Epithelial cell of prostate (primary cell): ENCODE results near the gene ALDH1L2.

Experiments
- DNase-seq: peaks from one replicate; pipeline ENCODE4 v3.0.0-alpha.2; 2011; ENCODE audit warnings: low read depth, low spot score
- H3K27ac ChIP-seq: fragments of 450-650 bp; 2 replicates; pipeline ENCODE4 v1.5.1; 2017; ENCODE audit warnings: mild to moderate bottlenecking

Gene ALDH1L2

DNA sequence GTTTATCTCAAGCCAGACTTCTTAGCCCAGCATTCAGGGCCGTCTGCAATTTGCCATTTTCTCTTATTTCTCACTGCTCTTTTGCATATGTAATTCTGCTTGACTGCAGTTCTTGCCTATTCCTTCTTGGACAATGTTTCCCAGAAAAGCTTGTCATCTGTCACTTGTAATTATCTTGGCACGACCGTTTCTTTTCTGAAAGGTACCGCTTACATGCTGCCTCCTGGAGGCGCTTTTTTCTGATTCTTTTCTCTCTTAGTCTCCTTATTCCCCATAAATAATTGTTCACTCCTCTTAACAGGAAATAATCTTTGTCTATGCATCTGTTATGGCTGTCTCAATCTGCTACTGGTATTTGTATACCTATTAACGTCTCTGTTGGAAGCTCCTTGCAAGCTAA lies 1.2 kb upstream of the ALDH1L2 start:
- DNase-seq, result no peak
- H3K27ac ChIP-seq, result no peak overlapping the region

DNA sequence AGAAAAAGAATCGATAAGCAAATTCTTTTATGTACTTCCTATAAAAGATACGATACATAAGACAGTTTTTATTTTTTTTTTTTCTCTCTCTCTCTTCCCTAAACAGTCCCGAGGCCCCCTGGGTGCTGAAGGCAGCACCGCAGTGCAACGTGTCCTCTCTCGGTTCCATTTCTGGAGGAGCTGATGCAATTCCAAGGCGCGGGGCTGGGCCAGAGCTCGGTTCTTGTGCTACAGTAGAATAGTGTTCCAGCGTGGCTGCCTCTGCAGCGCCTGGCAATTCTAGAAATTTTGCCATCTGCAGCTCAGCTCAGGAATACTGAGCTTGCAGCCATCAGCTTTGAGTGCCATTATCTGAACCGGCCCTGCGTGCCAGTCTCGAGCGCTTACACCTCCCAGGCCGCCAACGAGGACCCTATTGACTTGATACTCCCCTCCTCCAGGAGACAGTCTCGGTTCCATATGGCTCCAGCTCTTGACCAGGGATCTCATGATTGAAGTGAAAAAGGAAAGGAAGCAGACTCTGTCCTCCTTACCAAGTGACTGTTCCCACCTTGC lies 630 bp downstream of the ALDH1L2 start:
- DNase-seq, result no peak
- H3K27ac ChIP-seq, result peak overlapping the region; percentile 49

DNA sequence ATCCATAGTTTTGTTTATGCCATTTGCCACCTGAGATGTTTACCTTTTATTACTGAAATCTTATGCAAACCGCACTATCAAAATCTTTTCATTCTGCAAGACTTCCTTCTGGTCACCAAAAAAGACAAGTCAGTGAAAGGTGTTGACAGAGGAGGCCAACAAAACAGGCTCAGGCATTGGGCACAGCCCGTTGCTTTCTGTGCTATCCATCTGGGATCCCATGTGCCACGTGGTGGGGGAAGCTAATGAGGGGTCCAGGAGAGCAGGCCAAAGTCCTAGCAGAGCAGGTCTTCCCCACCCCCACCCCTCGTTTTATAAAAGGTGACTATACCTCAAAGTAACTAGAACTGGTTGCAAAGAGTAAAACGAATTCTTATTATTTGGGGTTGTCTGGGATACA lies 1.2 kb downstream of the ALDH1L2 start:
- peak overlapping the region; percentile 49 for H3K27ac ChIP-seq
- DNase-seq, result no peak

DNA sequence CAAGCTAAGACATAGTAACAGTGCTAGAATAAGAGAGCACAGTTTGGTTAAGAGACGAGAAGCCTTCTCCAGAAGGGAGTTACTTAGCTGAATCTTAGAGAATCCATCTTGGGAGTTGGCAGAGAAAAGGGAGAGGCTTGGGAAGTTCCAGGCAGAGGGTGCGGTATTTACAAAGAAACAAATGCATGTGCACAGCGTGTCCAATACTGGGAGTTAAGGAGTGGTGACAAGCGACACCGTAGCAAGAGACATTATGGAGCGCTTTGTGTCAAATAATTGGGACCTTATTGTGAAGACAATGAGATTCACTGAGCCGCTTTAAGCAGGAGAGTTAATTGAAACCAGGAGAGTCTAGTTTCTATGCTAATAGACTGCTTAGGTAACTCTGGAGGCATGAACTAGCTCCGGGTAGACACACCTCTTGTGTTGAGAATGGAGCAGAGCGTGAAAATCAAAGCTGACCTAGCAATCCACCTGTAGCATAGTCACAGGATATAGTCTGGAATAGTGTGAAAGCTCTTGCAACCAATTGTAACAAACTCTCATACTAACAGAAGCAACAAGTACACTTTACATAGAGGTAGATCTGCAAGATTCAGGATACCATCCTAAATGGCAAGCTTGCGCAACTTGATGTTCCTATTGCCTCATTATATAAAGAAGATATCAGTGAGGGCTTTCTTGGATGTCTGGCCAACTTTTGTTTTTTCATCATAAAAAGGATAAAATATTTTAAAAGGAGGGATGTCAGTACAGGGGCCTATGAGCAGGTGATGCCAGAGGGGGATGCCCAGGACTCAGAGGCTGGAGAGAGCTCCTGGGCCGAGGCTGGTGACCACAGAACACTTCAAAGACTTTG lies 5.3 kb downstream of the ALDH1L2 start:
- H3K27ac ChIP-seq, result no peak overlapping the region
- no peak for DNase-seq

DNA sequence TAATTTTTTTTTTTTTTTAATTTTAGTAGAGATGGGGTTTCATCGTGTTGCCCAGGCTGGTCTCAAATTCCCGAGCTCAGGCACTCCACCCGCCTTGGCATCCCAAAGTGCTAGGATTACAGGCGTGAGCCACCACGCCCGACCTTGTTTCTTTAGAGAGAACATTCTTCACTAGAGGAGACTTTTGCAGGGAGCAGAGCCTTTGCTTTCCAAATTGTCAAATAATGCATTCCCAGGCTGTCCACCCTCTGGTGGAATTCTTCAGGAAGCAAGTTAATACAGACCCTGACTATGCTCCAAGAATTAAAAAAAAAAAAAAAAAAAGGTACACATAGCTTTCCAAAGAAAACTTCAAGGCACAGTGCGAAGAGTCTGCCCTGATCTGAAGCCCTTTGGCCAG lies 6.8 kb downstream of the ALDH1L2 start:
- H3K27ac ChIP-seq, result no peak overlapping the region
- no peak for DNase-seq

DNA sequence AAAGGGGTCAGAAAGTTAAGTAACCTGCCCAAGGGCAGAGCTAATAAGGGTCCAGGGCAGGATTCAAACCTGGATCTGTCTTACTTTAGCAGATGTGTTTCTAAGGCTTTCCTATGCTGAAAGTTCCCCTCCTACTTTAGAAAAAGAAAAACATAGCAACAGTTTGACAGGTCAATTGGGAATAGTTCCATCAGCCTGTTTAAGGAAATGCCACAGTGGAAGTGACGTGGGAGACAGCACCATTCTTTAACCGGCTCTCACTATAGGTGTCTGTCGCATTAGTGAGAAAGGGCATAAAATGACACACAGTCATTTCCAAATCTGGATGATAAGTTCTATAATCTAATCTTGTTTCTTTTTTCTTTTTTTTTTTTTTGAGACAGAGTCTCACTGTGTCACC lies 7.3 kb downstream of the ALDH1L2 start:
- H3K27ac ChIP-seq, result no peak overlapping the region
- no peak for DNase-seq

DNA sequence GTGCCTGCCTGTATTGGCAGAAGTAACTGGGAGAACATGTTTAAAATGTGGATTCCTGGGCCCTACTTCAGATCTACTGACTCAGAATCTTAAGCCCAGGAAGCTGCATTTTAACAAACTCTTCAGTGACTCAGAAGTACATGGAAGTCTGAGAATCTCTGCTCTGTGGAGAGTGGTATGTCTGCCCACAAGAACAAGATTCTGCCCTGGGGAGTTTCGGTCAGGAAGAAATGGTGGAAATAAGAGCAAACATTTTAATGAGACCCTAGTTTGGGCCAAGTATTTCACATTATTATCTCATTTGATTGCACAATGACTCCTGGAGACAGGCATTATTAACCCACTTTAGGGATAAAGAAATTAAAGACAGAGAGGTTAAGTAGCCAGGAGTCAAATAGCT lies 8.2 kb downstream of the ALDH1L2 start:
- H3K27ac ChIP-seq, result peak overlapping the region; percentile 10
- DNase-seq, result peak; percentile 37

DNA sequence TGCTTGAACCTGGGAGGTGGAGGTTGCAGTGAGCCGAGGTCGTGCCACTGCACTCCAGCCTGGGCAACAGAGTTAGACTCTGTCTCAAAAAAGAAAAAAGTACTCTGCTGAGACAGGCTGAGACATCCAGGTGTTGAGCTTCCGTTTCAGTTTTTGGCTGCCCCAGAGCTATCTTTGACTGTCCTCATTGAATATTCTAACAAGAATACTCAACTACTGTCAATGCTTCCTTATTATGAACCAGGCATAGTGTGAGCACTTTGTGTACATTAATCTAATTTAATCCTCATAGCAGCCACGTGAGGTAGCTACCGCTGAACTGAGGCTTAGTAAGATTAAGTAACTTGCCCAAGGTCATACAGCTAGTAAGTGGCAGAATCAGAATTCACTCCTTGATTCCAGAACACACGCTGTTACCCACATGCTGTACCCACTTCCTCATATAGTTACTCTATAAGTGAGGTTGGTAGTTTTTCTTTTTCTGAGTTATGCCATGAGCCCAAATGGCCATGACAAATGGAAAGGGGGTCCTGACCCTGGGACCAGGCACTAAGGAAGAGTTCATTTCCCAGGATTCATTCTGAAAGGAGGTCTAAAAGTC lies 11.3 kb downstream of the ALDH1L2 start:
- no peak overlapping the region for H3K27ac ChIP-seq
- no peak for DNase-seq

DNA sequence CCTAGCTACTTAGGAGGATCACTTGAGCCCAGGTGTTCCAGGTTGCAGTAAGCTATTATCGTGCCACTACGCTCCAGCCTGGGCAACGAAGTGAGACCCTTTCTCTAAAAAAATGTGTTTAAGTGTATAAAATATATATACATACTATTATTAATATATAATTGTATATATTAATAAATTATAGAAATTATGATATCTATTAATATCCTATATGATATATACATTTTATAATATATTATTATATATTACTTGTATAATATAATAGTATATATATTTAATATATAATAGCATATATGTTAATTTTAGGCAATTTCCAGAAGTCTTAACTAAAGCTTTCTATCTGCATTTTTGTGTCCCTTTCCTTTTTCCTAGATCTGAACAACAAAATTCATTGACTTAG lies 12.3 kb downstream of the ALDH1L2 start:
- no peak overlapping the region for H3K27ac ChIP-seq
- DNase-seq, result no peak

DNA sequence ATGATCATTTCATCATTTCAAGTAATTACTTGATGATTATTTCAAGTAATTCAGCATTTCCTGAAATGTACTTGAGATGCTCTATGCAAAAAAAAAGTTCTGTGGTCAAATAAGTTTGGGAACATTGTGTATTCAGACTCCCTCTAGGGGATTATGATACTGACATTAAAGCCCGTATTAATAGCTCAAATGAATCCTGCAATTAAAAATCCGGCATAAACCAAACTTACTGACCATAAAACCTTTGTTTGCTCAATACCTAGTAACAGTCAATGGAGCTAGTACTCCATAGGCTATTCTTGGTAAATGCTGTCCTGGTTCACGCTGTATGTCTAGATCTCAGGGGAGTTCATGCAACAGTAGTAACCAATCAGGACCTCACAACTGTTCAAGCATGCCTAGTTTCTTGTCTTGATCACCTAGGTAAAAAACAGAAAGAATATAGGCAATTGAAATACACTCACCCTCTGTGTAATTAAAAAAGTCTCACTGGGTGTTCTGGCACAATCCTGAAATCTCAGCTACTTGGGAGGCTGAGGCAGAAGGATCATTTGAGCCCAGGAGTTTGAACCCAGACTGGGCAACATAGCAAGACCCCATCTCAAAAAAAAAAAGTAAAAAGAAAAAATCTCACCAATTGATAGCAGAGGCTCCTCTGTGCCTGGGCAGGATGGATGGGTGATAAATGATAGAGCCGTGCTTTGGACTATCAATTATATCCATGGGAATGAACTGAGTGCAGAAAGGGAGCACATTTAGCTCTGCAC lies 14.1 kb downstream of the ALDH1L2 start:
- no peak for DNase-seq
- no peak overlapping the region for H3K27ac ChIP-seq

DNA sequence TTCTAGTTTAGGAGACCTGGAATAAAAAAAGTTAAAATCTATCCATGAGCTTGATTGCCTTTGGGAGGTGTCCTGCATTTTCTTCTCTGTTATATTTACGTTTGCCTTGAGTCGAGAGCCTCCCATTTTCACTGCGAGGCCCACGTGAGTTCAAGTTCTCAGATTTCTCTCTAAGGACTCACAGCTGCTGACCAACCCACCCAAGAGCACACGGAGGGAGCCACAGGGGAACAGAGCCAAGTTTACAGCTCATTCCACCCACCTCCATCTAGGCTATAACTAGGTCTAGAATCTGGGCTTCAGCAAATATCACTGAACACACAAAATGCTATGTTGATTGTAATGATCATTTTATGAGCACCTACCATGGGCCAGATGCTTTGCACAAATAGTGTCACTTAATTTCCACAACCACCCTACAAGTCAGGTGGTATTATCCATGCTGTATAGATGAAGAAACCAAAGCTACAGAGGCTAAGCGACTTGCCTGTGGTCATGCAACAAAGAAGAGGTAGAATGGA lies 16.7 kb downstream of the ALDH1L2 start:
- no peak for DNase-seq
- no peak overlapping the region for H3K27ac ChIP-seq

DNA sequence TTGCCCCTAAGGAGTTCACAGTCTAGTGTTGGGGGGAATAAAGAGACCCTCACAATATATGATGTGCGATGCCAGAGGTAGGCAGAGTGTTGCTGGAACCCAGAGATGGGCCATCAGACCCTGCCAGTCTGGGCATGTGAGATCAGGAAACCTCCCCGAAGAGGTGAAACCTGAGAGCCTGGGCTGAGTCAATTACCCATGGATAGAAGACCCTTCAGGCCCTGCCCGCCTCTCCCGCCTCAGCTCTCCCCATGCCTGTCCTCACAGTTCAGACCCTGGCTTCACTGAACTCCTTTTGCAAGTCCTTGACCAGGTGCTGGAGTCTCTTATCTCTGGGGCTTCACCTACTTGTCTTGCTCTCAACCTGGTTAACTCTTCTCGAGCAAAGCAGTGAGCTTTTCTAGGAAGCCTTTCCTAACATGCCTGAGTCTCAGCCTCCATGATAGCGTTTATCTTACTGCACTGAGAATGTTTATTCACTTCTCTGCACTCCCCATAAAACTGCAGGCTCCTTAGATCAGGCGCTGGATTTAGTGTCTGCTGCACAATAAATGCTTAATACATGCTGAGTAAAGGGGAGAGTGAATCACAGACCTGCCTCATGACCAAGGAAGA lies 19.6 kb downstream of the ALDH1L2 start:
- H3K27ac ChIP-seq, result no peak overlapping the region
- DNase-seq, result no peak

DNA sequence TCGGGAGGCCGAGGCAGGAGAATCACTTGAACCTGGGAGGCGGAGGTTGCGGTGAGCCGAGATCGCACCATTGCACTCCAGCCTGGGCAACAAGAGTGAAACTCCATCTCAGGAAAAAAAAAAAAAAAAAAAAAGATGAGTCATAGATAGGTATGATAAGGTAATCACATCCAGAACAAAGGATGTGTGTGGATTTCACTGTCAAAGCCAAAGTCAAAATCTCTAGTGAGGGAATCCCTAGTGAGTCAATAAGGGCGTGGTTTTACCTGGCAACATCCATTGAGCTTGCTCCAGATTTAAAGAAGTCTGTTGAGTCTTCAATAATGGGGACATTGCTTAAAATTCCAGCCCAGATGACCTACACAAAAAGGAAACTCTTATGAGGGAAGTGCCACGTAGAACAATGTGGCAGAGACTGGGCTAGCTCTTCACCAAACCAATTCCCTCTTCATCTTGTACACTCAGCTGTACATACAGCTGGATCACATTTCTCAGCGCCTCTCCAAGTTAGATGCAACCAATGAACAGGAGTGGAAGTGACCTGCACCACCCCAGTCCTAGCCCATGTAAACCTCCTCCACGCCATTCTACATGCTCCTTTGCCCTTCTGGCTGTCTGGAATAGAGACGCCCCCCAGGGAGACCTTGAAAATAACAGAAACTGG lies 23.4 kb downstream of the ALDH1L2 start:
- no peak overlapping the region for H3K27ac ChIP-seq
- DNase-seq, result peak; percentile 53

DNA sequence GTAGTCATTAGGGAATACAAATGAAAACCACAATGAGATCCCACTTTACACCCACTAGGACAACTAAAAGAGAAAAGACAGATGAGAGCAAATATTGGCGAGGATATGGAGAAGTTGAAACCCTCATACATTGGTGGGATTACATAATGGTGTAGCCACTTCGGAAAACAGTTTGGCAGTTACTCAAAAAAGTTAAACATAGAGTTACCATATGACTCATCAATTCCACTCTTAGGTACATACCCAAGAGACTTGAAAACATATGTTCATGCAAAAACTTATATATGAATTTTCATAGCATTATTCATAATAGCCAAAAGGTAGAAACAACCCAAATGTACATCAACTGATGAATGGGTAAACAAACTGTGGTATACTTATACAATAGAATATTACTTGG lies 27.1 kb downstream of the ALDH1L2 start:
- DNase-seq, result no peak
- H3K27ac ChIP-seq, result no peak overlapping the region

DNA sequence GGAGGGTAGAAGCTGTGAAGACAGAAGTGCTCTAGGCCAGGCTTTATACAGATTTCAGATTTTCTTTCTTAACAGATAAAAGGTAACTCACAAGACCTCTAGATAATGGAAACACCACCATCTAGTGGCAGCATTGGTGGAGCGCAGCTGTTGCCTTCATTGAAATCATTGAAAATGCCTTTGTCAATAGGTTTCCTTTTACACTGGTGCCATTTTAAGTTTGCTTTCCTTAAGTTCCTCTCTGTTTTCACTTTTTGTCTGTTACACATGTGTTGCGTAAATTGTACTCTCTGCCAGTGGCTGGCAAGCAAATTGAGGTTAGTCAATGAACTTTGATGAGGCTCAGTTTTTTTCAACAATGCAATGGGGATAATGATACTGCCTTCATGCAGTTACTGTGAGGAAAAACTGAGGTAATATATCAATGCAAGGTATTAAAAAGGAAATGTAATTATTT lies 31.1 kb downstream of the ALDH1L2 start:
- DNase-seq, result peak; percentile 6
- no peak overlapping the region for H3K27ac ChIP-seq

DNA sequence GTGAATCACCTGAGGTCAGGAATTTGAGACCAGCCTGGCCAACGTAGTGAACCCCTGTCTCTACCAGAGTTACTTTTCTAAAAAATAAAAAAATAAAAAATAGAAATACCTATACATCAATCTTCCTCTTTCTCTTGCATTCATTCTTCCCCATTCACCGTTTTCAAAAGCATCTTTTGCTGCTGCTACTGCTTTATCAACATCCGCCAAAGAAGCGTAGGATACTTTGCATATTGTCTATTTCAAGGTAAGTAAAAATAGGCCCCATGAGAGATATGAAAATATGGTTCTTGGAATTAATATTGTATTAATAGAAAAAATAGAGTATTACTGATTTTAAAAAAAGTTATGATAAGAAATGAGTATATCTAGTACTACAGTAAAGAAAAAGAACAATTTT lies 32.3 kb downstream of the ALDH1L2 start:
- no peak overlapping the region for H3K27ac ChIP-seq
- DNase-seq, result no peak

DNA sequence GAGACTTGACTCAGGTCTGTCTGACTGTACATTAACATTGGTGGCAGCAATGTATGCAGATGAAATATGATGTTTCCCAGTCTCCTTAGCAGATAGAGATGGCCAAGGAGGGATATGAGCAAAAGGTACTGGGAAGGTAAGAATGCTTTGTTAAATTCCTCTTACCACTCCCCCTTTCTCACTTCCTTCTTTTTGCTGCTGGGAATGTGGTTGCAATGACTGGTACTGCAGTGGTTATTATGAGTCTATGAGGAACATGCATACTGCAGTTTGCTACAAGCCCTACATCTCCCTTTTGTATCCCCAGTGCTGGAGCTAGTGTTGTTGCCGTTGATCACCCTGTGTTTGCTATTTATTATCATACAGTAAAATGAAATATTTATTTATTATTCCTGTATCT lies 35.9 kb downstream of the ALDH1L2 start:
- H3K27ac ChIP-seq, result no peak overlapping the region
- no peak for DNase-seq

DNA sequence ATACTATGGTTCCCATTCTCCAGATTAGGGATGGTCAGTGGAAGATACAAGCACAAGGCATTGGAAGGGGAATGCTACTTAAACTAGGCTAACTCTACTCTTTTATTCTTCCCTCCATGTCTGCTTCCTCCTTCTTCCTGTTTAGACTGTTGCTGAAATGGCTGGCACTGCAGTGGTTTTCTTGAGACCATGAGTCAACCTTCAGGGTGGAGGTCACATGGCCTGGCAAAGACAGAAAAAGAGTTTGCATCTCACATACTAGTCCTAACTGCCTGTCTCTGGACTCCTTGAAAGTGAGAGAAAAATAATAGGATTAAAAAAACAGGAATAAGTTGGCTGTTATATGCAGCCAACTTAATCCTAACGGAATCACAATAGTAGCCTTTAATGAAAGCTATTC lies 37.0 kb downstream of the ALDH1L2 start:
- DNase-seq, result no peak
- H3K27ac ChIP-seq, result no peak overlapping the region

DNA sequence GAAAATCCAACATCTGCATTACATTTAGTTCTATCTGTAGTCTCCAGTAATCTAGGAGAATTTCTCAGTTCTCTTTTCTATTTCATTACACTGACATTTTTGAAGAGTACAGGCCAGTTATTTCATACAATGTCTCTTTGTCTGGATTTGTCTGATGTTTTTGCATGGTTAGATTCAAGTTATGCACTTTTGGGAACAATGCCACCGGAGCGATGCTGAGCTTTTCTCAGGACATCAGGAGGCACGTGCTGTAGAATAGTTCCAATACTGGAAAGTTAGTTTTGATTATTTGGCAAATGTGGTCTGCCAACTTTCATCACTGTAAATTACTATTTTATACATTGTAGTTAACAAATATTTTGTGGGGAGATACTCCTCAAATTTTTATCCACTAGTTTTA lies 43.1 kb downstream of the ALDH1L2 start:
- H3K27ac ChIP-seq, result no peak overlapping the region
- no peak for DNase-seq

DNA sequence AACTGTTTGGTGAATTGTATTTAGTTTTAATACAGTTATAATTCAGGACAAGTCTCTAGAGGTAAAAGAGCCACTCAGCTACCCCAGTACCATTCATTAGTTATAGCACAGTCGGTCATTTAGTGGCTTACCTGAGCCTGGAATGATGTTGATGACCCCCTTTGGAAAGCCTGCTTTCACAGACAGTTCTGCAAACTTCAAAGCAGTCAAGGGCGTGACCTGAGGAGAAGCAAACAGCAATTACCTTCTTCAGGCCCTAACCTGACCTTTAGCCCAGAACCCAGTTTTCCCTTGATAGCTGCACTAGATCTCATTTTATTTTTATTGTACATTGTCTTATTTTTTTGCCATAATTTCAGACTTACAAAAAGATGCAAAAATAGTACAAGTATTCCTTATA lies 43.8 kb downstream of the ALDH1L2 start:
- no peak overlapping the region for H3K27ac ChIP-seq
- DNase-seq, result no peak
